Calu3 (cell line): ENCODE measurements around the gene PIGU. TPM values are rescaled to one million over a fixed set of nuclear protein-coding genes. Genes with fewer than 3 reads are reported as not detected.
A peak's percentile ranks its signal among the peaks of the same experiment; 100 is the strongest.

Source experiments
- BruUV-seq: library from RNA; stranded (reverse); fragments of 400-500 nt; replicated peaks from 2 replicates; lab custom pipeline; 2021; lab: Mats Ljungman, UMichigan
- CTCF ChIA-PET: fragments of 300-600 bp; sonication (Branson Sonifier 250); formaldehyde crosslinking; loops from one replicate; lab custom pipeline; 2022; ENCODE audit warnings: antibody characterized with exemption; lab: Charles Lee
- DNase-seq: peaks from one replicate; pipeline ENCODE4 v3.0.0; 2022
- H3K27ac Mint-ChIP-seq: one replicate; pipeline ENCODE4 v1.8.0; 2022; ENCODE audit warnings: mixed read lengths; ENCODE audit not compliant: unreplicated experiment
- H3K27me3 Mint-ChIP-seq: one replicate; pipeline ENCODE4 v1.8.0; 2022; ENCODE audit warnings: mixed read lengths; ENCODE audit not compliant: unreplicated experiment
- H3K36me3 Mint-ChIP-seq: one replicate; pipeline ENCODE4 v1.8.0; 2022; ENCODE audit warnings: mild to moderate bottlenecking, moderate library complexity, mixed read lengths; ENCODE audit not compliant: insufficient read depth, unreplicated experiment
- H3K4me1 Mint-ChIP-seq: one replicate; pipeline ENCODE4 v1.8.0; 2022; ENCODE audit warnings: mild to moderate bottlenecking, low read depth, mixed read lengths; ENCODE audit not compliant: unreplicated experiment
- H3K4me3 Mint-ChIP-seq: one replicate; pipeline ENCODE4 v1.8.0; 2022; ENCODE audit warnings: mild to moderate bottlenecking, low read depth, moderate library complexity, mixed read lengths; ENCODE audit not compliant: unreplicated experiment
- H3K9me3 Mint-ChIP-seq: one replicate; pipeline ENCODE4 v1.8.0; 2022; ENCODE audit warnings: low read depth, mixed read lengths; ENCODE audit not compliant: unreplicated experiment
- CTCF ChIP-seq: fragments of 200-600 bp; IDR thresholded peaks from one replicate; pipeline ENCODE4 v1.8.0; 2022; ENCODE audit warnings: antibody characterized with exemption; ENCODE audit not compliant: unreplicated experiment
- intact Hi-C: fragments of 100-400 bp; cut with micrococcal nuclease; formaldehyde crosslinking; loops from one replicate; pipeline ENCODE4 v1.10.0; 2022; ENCODE audit not compliant: unreplicated experiment
- total RNA-seq: library from RNA; stranded (reverse); gene quantifications from 2 replicates; pipeline ENCODE4 v1.2.3, GENCODE V29; 2022

PIGU gene
- total RNA-seq, 1 experiment from 2014 or later: 42.8 TPM

GRCh38 chr20:34704177-34705007, 27.5 kb upstream of the PIGU start, which contains the start of gene TP53INP2:
Gene TP53INP2, plus strand, starts transcription at chr20:34704344. Its CDS starts 4,396 bp downstream, at chr20:34708740.
- TF ChIP-seq CTCF: no peak
- H3K9me3 Mint-ChIP-seq: no peaks in the 10 kb centered on the region
- H3K4me3 Mint-ChIP-seq: peak within 1 kb of the TSS; percentile 90
- H3K27ac Mint-ChIP-seq: peak within 1 kb of the TSS; percentile 97
- peaks cover 26% of the 10 kb centered on the region for H3K4me1 Mint-ChIP-seq
- intact Hi-C loops: loop anchor here (2.0 kb wide), 1 partner anchor 28 kb away; the partner anchor contains the start of gene PIGU
- BruUV-seq: no TSS peak
- peaks cover 30% of the 10 kb centered on the region for H3K27me3 Mint-ChIP-seq
- H3K36me3 Mint-ChIP-seq: peaks cover 41% of the 10 kb centered on the region
- DNase-seq: peak; percentile 91
- CTCF ChIA-PET: interaction anchor here (0.6 to 2.7 kb wide), 10 partner anchors 9 to 1109 kb away, joined by 3 to 17 read pairs (median 4); no protein-coding TSS in a partner anchor

DNA sequence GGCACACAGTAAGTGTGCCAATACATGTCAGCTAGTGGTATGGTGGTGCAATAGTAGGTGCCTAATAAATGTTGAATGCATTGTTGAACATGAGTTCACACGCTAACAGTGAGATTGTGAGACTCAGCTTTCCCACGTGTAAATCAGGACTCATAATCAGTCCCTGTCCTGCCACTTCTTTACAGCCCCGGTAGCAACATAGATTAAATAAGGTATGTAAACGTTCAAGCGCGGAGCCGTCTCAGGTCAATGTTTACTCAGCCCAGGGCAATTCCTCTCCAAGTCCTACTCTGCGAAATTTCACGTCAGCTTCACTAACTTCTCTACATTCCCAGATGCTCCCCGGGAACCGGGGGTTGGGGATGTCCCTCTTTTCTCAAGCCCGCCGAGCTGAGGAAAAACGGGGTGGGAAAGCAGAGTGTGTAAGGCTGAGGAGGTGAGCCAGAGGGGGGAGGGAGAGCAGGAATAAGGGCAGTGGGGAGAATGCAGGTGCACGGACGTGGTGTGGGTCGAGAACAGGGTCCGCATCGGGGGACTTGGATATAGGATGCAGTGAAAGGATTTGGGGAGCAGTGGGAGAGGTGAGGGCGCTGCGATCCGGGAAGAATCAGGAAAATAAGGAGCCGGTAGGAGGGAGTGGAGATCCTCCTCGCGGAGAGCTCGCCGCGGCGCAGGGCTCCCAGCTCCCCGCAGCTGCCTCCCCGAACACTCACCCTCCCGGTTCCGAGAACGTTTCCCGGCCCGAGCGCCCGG, 26.7 kb upstream of the PIGU start:
- Mint-ChIP-seq H3K4me1 (peaks cover 26% of the 10 kb centered on the region), H3K4me3 (peak overlapping the region; percentile 90), H3K36me3 (peaks cover 33% of the 10 kb centered on the region), H3K9me3 (no peaks in the 10 kb centered on the region), H3K27me3 (peaks cover 30% of the 10 kb centered on the region), H3K27ac (peak overlapping the region; percentile 97)
- CTCF ChIA-PET: interaction anchor here (0.9 to 2.7 kb wide), 7 partner anchors 10 to 591 kb away, joined by 3 to 17 read pairs (median 4); no protein-coding TSS in a partner anchor
- BruUV-seq: TSS peak; percentile 93
- intact Hi-C loops: loop anchor here (2.0 kb wide), 1 partner anchor 27 kb away; the partner anchor contains the start of gene PIGU
- TF ChIP-seq CTCF: no peak
- peak; percentile 44 for DNase-seq

GRCh38 chr20:34703061-34703423, 26.1 kb upstream of the PIGU start:
- peak overlapping the region; percentile 90 for H3K4me3 Mint-ChIP-seq
- peaks cover 34% of the 10 kb centered on the region for H3K27me3 Mint-ChIP-seq
- peaks cover 31% of the 10 kb centered on the region for H3K36me3 Mint-ChIP-seq
- no peak for DNase-seq
- H3K9me3 Mint-ChIP-seq: no peaks in the 10 kb centered on the region
- TF ChIP-seq CTCF: no peak
- CTCF ChIA-PET: interaction anchor here (0.9 to 2.7 kb wide), 5 partner anchors 10 to 124 kb away, joined by 3 to 17 read pairs (median 4); no protein-coding TSS in a partner anchor
- peaks cover 26% of the 10 kb centered on the region for H3K4me1 Mint-ChIP-seq
- intact Hi-C loops: no loop called here
- no TSS peak for BruUV-seq
- H3K27ac Mint-ChIP-seq: no peak overlapping the region

DNA sequence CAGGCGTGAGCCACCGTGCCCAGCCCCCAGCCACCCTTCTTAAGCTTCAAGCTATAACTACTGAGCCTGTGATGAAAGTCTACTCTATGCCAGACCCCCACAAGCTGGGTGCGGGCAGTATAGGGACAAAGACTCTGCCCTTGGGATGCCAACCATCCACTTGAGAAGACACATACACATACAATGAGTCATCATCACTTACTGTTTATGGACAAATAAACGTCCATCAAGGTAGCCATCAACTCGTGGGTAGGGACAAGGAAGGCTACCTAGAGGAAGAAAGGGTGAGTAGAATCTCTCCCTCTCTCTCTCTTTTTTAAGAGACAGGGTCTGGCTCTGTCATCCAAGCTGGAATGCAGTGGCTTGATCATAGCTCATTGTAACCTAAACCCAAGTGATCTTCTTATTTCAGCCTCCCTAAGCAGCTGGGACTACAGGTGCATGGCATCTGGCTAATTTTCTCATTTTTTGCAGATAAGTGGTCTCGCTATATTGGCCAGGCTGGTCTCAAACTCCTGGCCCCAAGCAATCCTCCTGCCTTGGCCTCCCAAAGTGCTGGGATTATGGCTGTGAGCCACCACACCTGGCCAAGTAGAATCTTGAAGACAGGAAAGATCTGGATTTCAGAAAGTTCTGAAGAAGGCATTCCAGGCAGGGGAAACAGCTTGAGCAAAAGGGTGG, 24.7 kb upstream of the PIGU start:
- Mint-ChIP-seq H3K27me3 (peaks cover 49% of the 10 kb centered on the region), H3K36me3 (peaks cover 31% of the 10 kb centered on the region), H3K9me3 (no peaks in the 10 kb centered on the region), H3K4me1 (peaks cover 26% of the 10 kb centered on the region), H3K27ac (no peak overlapping the region), H3K4me3 (no peak overlapping the region)
- TF ChIP-seq CTCF: no peak
- no peak for DNase-seq
- intact Hi-C loops: no loop called here
- BruUV-seq: no TSS peak
- CTCF ChIA-PET: interaction anchor here (0.6 to 0.7 kb wide), 2 partner anchors 174 to 654 kb away, joined by 3 to 5 read pairs; no protein-coding TSS in a partner anchor
